Measurements from ENCODE around the gene C19orf47. TPM values are rescaled to one million over a fixed set of nuclear protein-coding genes. Genes with fewer than 3 reads are reported as not detected.

Gene C19orf47
- total and polyA plus RNA-seq, 2 donors (not counting 3 experiments of a cell fraction or from before 2014, with no cell fraction given): 16.4 to 27.0 TPM

DNA sequence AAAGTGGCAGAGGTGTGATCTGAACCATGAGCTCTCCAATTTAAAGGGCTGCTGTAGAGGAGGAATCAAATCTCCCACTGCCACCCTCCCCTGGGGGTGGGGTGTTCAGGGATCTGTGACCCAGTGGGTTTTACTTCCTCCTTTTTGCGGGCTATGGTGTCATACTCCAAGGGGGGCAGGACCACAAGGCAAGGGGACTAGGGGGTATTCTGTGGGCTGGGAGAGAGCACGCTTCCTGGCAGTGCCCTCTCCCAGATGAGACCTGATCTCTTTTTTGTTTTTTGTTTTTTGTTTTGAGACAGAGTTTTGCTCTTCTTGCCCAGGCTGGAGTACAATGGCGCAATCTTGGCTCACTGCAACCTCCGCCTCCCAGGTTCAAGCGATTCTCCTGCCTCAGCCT is 10.6 kb upstream of the C19orf47 start:
- Histone ChIP-seq H3K9ac (replicated peaks; ENCODE audit: extremely low read depth, insufficient read depth, low read length) (no peak overlapping the region), H4K20me1 (replicated peaks; ENCODE audit: control insufficient read depth, extremely low read depth, insufficient read depth, low read length) (no peaks in the 10 kb centered on the region), H3K9me1 (replicated peaks; ENCODE audit: control insufficient read depth, extremely low read depth, insufficient read depth, low read length) (no peaks in the 10 kb centered on the region), H3K9me3 (replicated peaks; ENCODE audit: control insufficient read depth, insufficient read depth, low read length) (no peaks in the 10 kb centered on the region), H3K36me3 (ENCODE audit: control insufficient read depth in 2 of 2, extremely low read depth in 1 of 2, insufficient read depth in 2 of 2, low read length in 2 of 2) (no peaks in the 10 kb centered on the region), H2AFZ (ENCODE audit: low read depth, low read length) (no peak overlapping the region), H3K4me1 (ENCODE audit: control insufficient read depth, extremely low read depth, insufficient read depth, low read length) (peaks cover 4% of the 10 kb centered on the region), H3K79me2 (ENCODE audit: control insufficient read depth, insufficient read depth, low read length) (peaks cover 7% of the 10 kb centered on the region), H3K27me3 (ENCODE audit: control insufficient read depth in 2 of 2, insufficient read depth in 2 of 2, low read length in 2 of 2) (no peaks in the 10 kb centered on the region), H3K27ac (ENCODE audit: insufficient read depth, low read depth, low read length) (no peak overlapping the region), H3K4me2 (ENCODE audit: insufficient read depth, low read length) (no peak overlapping the region), H3K4me3 (replicated peaks in 1 of 3; ENCODE audit: insufficient read depth in 1 of 3, low read depth in 1 of 3, low read length in 3 of 3) (no peak overlapping the region)
- intact Hi-C loops (cut with micrococcal nuclease) (no loop called here), dilution Hi-C loops (cut with MboI; ENCODE audit: extremely low pct_ligation_motif_present, low sequenced_read_pairs) (no loop called here)
- CTCF ChIA-PET: no interaction called here
- FAIRE-seq (no peak), DNase-seq (ENCODE audit: low read depth, low spot score) (no peak)
- TF ChIP-seq, protein P1, sequence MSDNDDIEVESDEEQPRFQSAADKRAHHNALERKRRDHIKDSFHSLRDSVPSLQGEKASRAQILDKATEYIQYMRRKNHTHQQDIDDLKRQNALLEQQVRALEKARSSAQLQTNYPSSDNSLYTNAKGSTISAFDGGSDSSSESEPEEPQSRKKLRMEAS (IDR thresholded peaks at IDR 0.05; ENCODE audit: insufficient read depth, insufficient read length): no peak
- TF ChIP-seq MYC (IDR thresholded peaks at IDR 0.05; ENCODE audit: low read depth, low read length): no peak
- no peak for TF ChIP-seq POLR2AphosphoS5 (IDR thresholded peaks at IDR 0.05; ENCODE audit: insufficient read depth, low read depth, low read length)
- TF ChIP-seq POLR2A (IDR thresholded peaks at IDR 0.05; ENCODE audit: low read depth, low read length): no peak
- no peak for TF ChIP-seq JUN (IDR thresholded peaks at IDR 0.05; ENCODE audit: borderline replicate concordance, insufficient read depth, insufficient read length, low read depth)
- no peak for TF ChIP-seq FOS (IDR thresholded peaks at IDR 0.05; ENCODE audit: borderline replicate concordance, insufficient read depth, low read length)
- no peak for TF ChIP-seq GATA2 (IDR thresholded peaks at IDR 0.05; ENCODE audit: insufficient read depth, insufficient read length, low read depth, low read length)
- TF ChIP-seq, protein P2, sequence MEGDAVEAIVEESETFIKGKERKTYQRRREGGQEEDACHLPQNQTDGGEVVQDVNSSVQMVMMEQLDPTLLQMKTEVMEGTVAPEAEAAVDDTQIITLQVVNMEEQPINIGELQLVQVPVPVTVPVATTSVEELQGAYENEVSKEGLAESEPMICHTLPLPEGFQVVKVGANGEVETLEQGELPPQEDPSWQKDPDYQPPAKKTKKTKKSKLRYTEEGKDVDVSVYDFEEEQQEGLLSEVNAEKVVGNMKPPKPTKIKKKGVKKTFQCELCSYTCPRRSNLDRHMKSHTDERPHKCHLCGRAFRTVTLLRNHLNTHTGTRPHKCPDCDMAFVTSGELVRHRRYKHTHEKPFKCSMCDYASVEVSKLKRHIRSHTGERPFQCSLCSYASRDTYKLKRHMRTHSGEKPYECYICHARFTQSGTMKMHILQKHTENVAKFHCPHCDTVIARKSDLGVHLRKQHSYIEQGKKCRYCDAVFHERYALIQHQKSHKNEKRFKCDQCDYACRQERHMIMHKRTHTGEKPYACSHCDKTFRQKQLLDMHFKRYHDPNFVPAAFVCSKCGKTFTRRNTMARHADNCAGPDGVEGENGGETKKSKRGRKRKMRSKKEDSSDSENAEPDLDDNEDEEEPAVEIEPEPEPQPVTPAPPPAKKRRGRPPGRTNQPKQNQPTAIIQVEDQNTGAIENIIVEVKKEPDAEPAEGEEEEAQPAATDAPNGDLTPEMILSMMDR (IDR thresholded peaks at IDR 0.05; ENCODE audit: extremely low read depth in 1 of 2, insufficient read depth in 1 of 2, low read depth in 1 of 2, low read length in 2 of 2): no peak
- TF ChIP-seq EZH2 (IDR thresholded peaks at IDR 0.05; ENCODE audit: borderline replicate concordance, low read depth, low read length, severe bottlenecking): no peak
- POLR2A ChIA-PET: no interaction called here
- BruUV-seq (replicated peaks): no TSS peak

All from endothelial cell of umbilical vein (primary cell).